K562 (cell line): ENCODE measurements around the gene B4GALNT3.

Source experiments
- GABPB1 ChIP-seq: sonication (generic); formaldehyde crosslinking; IDR thresholded peaks from 2 replicates; pipeline ENCODE4 v1.8.0; 2022; ENCODE audit warnings: mild to moderate bottlenecking, missing genetic modification reagents
- HMG20B ChIP-seq: fragments of 250-450 bp; sonication (Bioruptor Pico); IDR thresholded peaks from 2 replicates; pipeline ENCODE4 v1.5.0; 2021; ENCODE audit warnings: mild to moderate bottlenecking
- NFXL1 ChIP-seq: fragments of 450-650 bp; formaldehyde crosslinking; IDR thresholded peaks from 2 replicates; pipeline ENCODE4 v1.4.0; 2021; ENCODE audit warnings: mild to moderate bottlenecking
- POLR2A ChIP-seq: fragments of 450-650 bp; conservative IDR thresholded peaks from 2 replicates; pipeline ENCODE4 v1.6.1; 2016
- POLR2AphosphoS5 ChIP-seq: IDR thresholded peaks from 2 replicates; pipeline ENCODE4 v1.6.1; 2011; ENCODE audit warnings: mild to moderate bottlenecking, low read depth, low read length, moderate library complexity; ENCODE audit not compliant: control insufficient read depth, insufficient read depth
- TCF3 ChIP-seq: sonication (generic); formaldehyde crosslinking; IDR thresholded peaks from 2 replicates; pipeline ENCODE4 v1.4.0; 2020; ENCODE audit warnings: mild to moderate bottlenecking, missing genetic modification reagents
- ZFX ChIP-seq: sonication (generic); formaldehyde crosslinking; IDR thresholded peaks from 2 replicates; pipeline ENCODE4 v1.8.0; 2022; ENCODE audit warnings: mild to moderate bottlenecking, missing genetic modification reagents, moderate library complexity
- ZKSCAN1 ChIP-seq: fragments of 150-350 bp; IDR thresholded peaks from 2 replicates; pipeline ENCODE4 v1.6.1; 2016; ENCODE audit warnings: low read depth, low read length
- ZNF780A ChIP-seq: fragments of 250-450 bp; sonication (Bioruptor Pico); IDR thresholded peaks from 2 replicates; pipeline ENCODE4 v1.5.0; 2021; ENCODE audit warnings: mild to moderate bottlenecking
- TF ChIP-seq, protein P1 (sequence below): sonication (generic); formaldehyde crosslinking; IDR thresholded peaks from 2 replicates; pipeline ENCODE4 v1.8.1; 2023; ENCODE audit warnings: mild to moderate bottlenecking, missing genetic modification reagents
- TF ChIP-seq, protein P2 (sequence below), 3 experiments: IDR thresholded peaks in 2 of 3; conservative IDR thresholded peaks in 1 of 3; 2 replicates each; pipeline ENCODE4 v1.5.1; 2011 to 2012; ENCODE audit warnings: low read length in 3 of 3, mild to moderate bottlenecking in 3 of 3, control low read depth in 2 of 3, improper control_type of control experiment in 1 of 3, inconsistent platforms in 1 of 3, low read depth in 1 of 3, mixed read lengths in 1 of 3, moderate library complexity in 1 of 3; ENCODE audit not compliant: insufficient read depth in 2 of 3
- TF ChIP-seq, protein P3 (sequence below): fragments of 450-650 bp; formaldehyde crosslinking; IDR thresholded peaks from 2 replicates; pipeline ENCODE4 v1.4.0; 2020; ENCODE audit warnings: mild to moderate bottlenecking

DNA sequence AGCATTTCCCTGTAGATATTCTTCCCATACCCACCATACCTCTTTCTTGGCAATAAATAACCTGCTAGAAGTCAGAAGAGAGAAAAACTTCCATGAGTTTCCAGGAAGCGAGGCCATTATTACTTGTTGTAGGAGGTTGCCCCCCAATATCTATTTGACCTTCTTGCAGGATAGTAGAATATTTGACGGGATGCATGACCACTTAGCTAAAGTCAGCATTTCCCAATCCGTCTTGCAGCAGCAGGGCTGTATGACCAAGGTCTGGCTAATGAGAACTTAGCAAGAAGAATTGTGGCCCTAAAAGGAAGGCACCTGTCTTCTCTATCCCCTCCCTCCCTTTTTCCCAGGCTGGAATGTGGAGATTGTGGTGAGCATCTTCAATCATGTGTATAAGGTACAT lies 152.0 kb downstream of the B4GALNT3 start:
- TF ChIP-seq GABPB1 (CRISPR knock-in tag) (no peak), ZFX (CRISPR knock-in tag) (no peak), NFXL1 (CRISPR knock-in tag) (no peak), TCF3 (no peak), POLR2AphosphoS5 (no peak), HMG20B (no peak), ZKSCAN1 (no peak), ZNF780A (CRISPR knock-in tag) (no peak), POLR2A (no peak)
- TF ChIP-seq, protein P1, sequence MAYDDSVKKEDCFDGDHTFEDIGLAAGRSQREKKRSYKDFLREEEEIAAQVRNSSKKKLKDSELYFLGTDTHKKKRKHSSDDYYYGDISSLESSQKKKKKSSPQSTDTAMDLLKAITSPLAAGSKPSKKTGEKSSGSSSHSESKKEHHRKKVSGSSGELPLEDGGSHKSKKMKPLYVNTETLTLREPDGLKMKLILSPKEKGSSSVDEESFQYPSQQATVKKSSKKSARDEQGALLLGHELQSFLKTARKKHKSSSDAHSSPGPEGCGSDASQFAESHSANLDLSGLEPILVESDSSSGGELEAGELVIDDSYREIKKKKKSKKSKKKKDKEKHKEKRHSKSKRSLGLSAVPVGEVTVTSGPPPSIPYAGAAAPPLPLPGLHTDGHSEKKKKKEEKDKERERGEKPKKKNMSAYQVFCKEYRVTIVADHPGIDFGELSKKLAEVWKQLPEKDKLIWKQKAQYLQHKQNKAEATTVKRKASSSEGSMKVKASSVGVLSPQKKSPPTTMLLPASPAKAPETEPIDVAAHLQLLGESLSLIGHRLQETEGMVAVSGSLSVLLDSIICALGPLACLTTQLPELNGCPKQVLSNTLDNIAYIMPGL (CRISPR knock-in tag), result no peak
- TF ChIP-seq, protein P2, sequence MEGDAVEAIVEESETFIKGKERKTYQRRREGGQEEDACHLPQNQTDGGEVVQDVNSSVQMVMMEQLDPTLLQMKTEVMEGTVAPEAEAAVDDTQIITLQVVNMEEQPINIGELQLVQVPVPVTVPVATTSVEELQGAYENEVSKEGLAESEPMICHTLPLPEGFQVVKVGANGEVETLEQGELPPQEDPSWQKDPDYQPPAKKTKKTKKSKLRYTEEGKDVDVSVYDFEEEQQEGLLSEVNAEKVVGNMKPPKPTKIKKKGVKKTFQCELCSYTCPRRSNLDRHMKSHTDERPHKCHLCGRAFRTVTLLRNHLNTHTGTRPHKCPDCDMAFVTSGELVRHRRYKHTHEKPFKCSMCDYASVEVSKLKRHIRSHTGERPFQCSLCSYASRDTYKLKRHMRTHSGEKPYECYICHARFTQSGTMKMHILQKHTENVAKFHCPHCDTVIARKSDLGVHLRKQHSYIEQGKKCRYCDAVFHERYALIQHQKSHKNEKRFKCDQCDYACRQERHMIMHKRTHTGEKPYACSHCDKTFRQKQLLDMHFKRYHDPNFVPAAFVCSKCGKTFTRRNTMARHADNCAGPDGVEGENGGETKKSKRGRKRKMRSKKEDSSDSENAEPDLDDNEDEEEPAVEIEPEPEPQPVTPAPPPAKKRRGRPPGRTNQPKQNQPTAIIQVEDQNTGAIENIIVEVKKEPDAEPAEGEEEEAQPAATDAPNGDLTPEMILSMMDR (IDR thresholded peaks at IDR 0.05 in 2 of 3, conservative IDR thresholded peaks at IDR 0.05 in 1 of 3; ENCODE audit: insufficient read depth in 2 of 3, low read depth in 1 of 3, low read length in 3 of 3), result no peak
- TF ChIP-seq, protein P3, sequence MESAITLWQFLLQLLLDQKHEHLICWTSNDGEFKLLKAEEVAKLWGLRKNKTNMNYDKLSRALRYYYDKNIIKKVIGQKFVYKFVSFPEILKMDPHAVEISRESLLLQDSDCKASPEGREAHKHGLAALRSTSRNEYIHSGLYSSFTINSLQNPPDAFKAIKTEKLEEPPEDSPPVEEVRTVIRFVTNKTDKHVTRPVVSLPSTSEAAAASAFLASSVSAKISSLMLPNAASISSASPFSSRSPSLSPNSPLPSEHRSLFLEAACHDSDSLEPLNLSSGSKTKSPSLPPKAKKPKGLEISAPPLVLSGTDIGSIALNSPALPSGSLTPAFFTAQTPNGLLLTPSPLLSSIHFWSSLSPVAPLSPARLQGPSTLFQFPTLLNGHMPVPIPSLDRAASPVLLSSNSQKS (CRISPR knock-in tag), result no peak
